ENCODE results near the gene ANXA4. TPM values are rescaled to one million over a fixed set of nuclear protein-coding genes. Genes with fewer than 3 reads are reported as not detected.

Gene ANXA4
- total and polyA plus RNA-seq, 2 of the 13 experiments (the other 11 are each of a cell fraction or from before 2014, with no cell fraction given) = 155 to 168 TPM

GRCh38 chr2:69734035-69734611 lies 7.8 kb upstream of the ANXA4 start (continued):
- TF ChIP-seq, protein P1, sequence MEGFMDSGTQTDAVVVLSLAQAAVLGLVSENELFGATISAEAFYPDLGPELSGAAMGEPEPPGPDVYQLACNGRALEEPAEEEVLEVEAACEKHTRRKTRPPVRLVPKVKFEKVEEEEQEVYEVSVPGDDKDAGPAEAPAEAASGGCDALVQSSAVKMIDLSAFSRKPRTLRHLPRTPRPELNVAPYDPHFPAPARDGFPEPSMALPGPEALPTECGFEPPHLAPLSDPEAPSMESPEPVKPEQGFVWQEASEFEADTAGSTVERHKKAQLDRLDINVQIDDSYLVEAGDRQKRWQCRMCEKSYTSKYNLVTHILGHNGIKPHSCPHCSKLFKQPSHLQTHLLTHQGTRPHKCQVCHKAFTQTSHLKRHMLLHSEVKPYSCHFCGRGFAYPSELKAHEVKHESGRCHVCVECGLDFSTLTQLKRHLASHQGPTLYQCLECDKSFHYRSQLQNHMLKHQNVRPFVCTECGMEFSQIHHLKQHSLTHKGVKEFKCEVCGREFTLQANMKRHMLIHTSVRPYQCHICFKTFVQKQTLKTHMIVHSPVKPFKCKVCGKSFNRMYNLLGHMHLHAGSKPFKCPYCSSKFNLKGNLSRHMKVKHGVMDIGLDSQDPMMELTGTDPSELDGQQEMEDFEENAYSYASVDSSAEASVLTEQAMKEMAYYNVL (CRISPR knock-in tag; IDR thresholded peaks at IDR 0.05; ENCODE audit: borderline replicate concordance) = 0 out of 2 replicates have a peak, but pooled peaks have one; percentile 49
- TF ChIP-seq PHF8 (CRISPR knock-in tag; IDR thresholded peaks at IDR 0.05) = 0 out of 2 replicates have a peak, but pooled peaks have one; percentile 23
- TF ChIP-seq ATF7-NPFF (CRISPR knock-in tag; IDR thresholded peaks at IDR 0.05; ENCODE audit: low read depth) = 0 out of 2 replicates have a peak, but pooled peaks have one; percentile 46
- no peak; the same call in 1 of the 2 replicates for TF ChIP-seq ZNF124 (CRISPR knock-in tag; IDR thresholded peaks at IDR 0.05)
- peak; percentile 40; the same call in 1 of the 2 replicates for TF ChIP-seq HNF4A (CRISPR knock-in tag; IDR thresholded peaks at IDR 0.05)
- peak; percentile 11; the same call in 1 of the 2 replicates for TF ChIP-seq SIX1 (CRISPR knock-in tag; IDR thresholded peaks at IDR 0.05; ENCODE audit: borderline replicate concordance)
- TF ChIP-seq, protein P2, sequence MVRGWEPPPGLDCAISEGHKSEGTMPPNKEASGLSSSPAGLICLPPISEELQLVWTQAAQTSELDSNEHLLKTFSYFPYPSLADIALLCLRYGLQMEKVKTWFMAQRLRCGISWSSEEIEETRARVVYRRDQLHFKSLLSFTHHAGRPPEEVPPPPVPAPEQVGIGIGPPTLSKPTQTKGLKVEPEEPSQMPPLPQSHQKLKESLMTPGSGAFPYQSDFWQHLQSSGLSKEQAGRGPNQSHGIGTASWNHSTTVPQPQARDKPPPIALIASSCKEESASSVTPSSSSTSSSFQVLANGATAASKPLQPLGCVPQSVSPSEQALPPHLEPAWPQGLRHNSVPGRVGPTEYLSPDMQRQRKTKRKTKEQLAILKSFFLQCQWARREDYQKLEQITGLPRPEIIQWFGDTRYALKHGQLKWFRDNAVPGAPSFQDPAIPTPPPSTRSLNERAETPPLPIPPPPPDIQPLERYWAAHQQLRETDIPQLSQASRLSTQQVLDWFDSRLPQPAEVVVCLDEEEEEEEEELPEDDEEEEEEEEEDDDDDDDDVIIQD (CRISPR knock-in tag; IDR thresholded peaks at IDR 0.05; ENCODE audit: low read depth) = 0 out of 2 replicates have a peak, but pooled peaks have one; percentile 44
- 0 out of 2 replicates have a peak, but pooled peaks have one; percentile 12 for TF ChIP-seq CEBPB (IDR thresholded peaks at IDR 0.05; ENCODE audit: borderline replicate concordance, low read depth, low read length)
- peak; percentile 58; the same call in 1 of the 2 replicates for TF ChIP-seq PAXIP1 (CRISPR knock-in tag; conservative IDR thresholded peaks at IDR 0.05)
- TF ChIP-seq MXI1 (IDR thresholded peaks at IDR 0.05; ENCODE audit: borderline replicate concordance, low read depth, low read length) = no peak
- no peak for TF ChIP-seq DBP (CRISPR knock-in tag; IDR thresholded peaks at IDR 0.05; ENCODE audit: not compliant biosample characterization)
- no peak for TF ChIP-seq SOX6 (IDR thresholded peaks at IDR 0.05)
- peak; percentile 87 for TF ChIP-seq SOX6 (CRISPR knock-in tag; IDR thresholded peaks at IDR 0.05)
- TF ChIP-seq ZNF232 (CRISPR knock-in tag; IDR thresholded peaks at IDR 0.05; ENCODE audit: borderline replicate concordance) = 0 out of 2 replicates have a peak, but pooled peaks have one; percentile 34
- peak; percentile 80; the same call in 1 of the 2 replicates for TF ChIP-seq ZHX1 (CRISPR knock-in tag; IDR thresholded peaks at IDR 0.05; ENCODE audit: low read depth)
- TF ChIP-seq CEBPG (CRISPR knock-in tag; IDR thresholded peaks at IDR 0.05) = peak; percentile 72
- TF ChIP-seq GATAD2A (CRISPR knock-in tag; IDR thresholded peaks at IDR 0.05) = peak; percentile 36
- TF ChIP-seq NR2F6 (IDR thresholded peaks at IDR 0.05) = peak; percentile 80; the same call in 1 of the 2 replicates
- no peak for TF ChIP-seq NR2F6 (CRISPR knock-in tag; IDR thresholded peaks at IDR 0.05)

All from HepG2 (cell line).